Measurements from ENCODE around the gene ITPK1.

The ITPK1 gene

DNA sequence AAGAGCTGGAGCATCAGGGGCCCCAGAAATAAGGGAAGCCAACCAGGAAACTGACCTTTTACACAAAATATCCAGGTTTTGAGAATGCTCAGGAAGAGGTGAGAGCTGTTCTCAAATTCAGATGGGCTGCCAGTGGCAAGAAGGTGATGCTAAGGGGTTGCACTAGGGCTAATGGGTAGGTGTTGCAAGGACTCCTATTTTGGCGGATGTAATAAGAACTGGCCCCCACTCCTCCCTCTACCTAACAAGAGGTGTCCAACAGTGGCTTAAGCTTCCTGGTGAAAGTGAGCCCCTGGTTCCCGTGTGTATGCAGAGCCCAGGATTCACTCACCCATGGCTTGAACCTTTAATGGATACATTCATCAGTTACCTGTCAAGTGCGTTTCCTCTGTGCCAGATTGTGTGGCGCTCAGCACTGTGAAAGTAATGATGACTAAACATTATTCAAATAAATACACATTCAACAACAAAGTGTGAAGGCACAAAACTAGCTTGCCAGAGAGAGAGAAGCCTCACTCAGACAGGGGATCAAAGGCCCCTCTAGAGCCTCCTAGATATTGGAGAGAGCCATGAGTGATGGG lies 193.5 kb downstream of the ITPK1 start:
- H2AFZ ChIP-seq (ENCODE audit: low read depth, low read length): no peak overlapping the region
- TF ChIP-seq, protein P1, sequence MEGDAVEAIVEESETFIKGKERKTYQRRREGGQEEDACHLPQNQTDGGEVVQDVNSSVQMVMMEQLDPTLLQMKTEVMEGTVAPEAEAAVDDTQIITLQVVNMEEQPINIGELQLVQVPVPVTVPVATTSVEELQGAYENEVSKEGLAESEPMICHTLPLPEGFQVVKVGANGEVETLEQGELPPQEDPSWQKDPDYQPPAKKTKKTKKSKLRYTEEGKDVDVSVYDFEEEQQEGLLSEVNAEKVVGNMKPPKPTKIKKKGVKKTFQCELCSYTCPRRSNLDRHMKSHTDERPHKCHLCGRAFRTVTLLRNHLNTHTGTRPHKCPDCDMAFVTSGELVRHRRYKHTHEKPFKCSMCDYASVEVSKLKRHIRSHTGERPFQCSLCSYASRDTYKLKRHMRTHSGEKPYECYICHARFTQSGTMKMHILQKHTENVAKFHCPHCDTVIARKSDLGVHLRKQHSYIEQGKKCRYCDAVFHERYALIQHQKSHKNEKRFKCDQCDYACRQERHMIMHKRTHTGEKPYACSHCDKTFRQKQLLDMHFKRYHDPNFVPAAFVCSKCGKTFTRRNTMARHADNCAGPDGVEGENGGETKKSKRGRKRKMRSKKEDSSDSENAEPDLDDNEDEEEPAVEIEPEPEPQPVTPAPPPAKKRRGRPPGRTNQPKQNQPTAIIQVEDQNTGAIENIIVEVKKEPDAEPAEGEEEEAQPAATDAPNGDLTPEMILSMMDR (IDR thresholded peaks at IDR 0.05; ENCODE audit: low read depth, low read length): no peak
- TF ChIP-seq EZH2phosphoT487 (IDR thresholded peaks at IDR 0.05; ENCODE audit: low read depth): no peak
- no peaks in the 10 kb centered on the region for H3K9me3 ChIP-seq (ENCODE audit: insufficient read depth, low read length)
- no peak overlapping the region for H3K27ac ChIP-seq (ENCODE audit: low read length)
- no peak overlapping the region for H3K4me3 ChIP-seq (ENCODE audit: low read length)
- H3K27me3 ChIP-seq (ENCODE audit: low read depth, low read length): peaks cover 5% of the 10 kb centered on the region; the same call in 1 of the 2 replicates
- H3K4me1 ChIP-seq (ENCODE audit: low read length): peaks cover 8% of the 10 kb centered on the region
- no peak overlapping the region for H3K4me2 ChIP-seq (ENCODE audit: low read length)
- H3K79me2 ChIP-seq (ENCODE audit: low read length): no peaks in the 10 kb centered on the region
- H3K36me3 ChIP-seq (replicated peaks; ENCODE audit: low read depth, low read length): no peaks in the 10 kb centered on the region
- H3K9ac ChIP-seq (ENCODE audit: low read length): no peak overlapping the region
- no peaks in the 10 kb centered on the region for H4K20me1 ChIP-seq (ENCODE audit: insufficient read depth, low read length)

DNA sequence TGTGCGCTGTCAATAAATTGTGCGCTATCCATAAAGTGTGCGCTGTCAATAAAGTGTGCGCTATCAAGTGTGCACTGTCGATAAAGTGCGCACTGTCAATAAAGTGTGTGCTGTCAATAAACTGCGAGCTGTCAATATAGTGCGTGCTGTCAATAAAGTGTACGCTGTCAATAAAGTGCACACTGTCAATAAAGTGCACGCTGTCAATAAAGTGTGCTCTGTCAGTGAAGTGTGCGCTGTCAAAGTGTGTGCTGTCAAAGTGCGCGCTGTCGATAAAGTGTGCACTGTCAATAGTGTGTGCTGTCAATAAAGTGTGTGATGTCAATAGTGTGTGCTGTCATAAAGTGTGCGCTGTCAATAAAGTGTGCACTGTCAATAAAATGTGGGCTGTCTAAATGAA lies 195.7 kb downstream of the ITPK1 start:
- Histone ChIP-seq H3K4me1 (ENCODE audit: low read length) (peaks cover 8% of the 10 kb centered on the region), H3K27ac (ENCODE audit: low read length) (no peak overlapping the region), H3K36me3 (replicated peaks; ENCODE audit: low read depth, low read length) (no peaks in the 10 kb centered on the region), H3K9me3 (ENCODE audit: insufficient read depth, low read length) (no peaks in the 10 kb centered on the region), H3K27me3 (ENCODE audit: low read depth, low read length) (no peaks in the 10 kb centered on the region), H4K20me1 (ENCODE audit: insufficient read depth, low read length) (no peaks in the 10 kb centered on the region), H3K9ac (ENCODE audit: low read length) (no peak overlapping the region), H3K4me2 (ENCODE audit: low read length) (no peak overlapping the region), H2AFZ (ENCODE audit: low read depth, low read length) (no peak overlapping the region), H3K79me2 (ENCODE audit: low read length) (no peaks in the 10 kb centered on the region), H3K4me3 (ENCODE audit: low read length) (no peak overlapping the region)
- no peak for TF ChIP-seq EZH2phosphoT487 (IDR thresholded peaks at IDR 0.05; ENCODE audit: low read depth)
- TF ChIP-seq, protein P1 (IDR thresholded peaks at IDR 0.05; ENCODE audit: low read depth, low read length): no peak

DNA sequence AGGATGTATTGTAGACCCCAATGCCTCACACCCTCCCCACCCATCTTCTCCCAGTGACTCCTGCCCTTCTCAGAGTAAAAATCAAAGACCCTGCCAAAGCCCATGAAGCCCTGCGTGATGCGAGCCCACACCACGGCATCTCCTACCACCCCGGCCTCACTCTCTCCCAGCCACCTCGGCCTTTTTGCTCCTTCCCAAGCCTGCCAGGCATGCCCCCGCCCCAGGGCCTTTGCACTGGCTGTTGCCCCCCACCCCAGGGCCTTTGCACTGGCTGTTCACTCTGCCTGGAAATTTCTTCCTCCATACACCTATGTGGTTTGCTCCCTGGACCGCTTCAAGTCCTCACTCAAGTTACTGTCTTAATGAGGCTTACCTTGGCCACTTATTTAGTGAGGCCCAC lies 197.8 kb downstream of the ITPK1 start:
- no peak for TF ChIP-seq EZH2phosphoT487 (IDR thresholded peaks at IDR 0.05; ENCODE audit: low read depth)
- TF ChIP-seq, protein P1 (IDR thresholded peaks at IDR 0.05; ENCODE audit: low read depth, low read length): no peak
- no peak overlapping the region for H2AFZ ChIP-seq (ENCODE audit: low read depth, low read length)
- no peaks in the 10 kb centered on the region for H3K27me3 ChIP-seq (ENCODE audit: low read depth, low read length)
- no peaks in the 10 kb centered on the region for H3K4me1 ChIP-seq (ENCODE audit: low read length)
- no peak overlapping the region for H3K9ac ChIP-seq (ENCODE audit: low read length)
- no peak overlapping the region for H3K4me3 ChIP-seq (ENCODE audit: low read length)
- H3K27ac ChIP-seq (ENCODE audit: low read length): no peak overlapping the region
- H3K79me2 ChIP-seq (ENCODE audit: low read length): no peaks in the 10 kb centered on the region
- no peaks in the 10 kb centered on the region for H3K9me3 ChIP-seq (ENCODE audit: insufficient read depth, low read length)
- H3K36me3 ChIP-seq (replicated peaks; ENCODE audit: low read depth, low read length): no peaks in the 10 kb centered on the region
- H4K20me1 ChIP-seq (ENCODE audit: insufficient read depth, low read length): no peaks in the 10 kb centered on the region
- no peak overlapping the region for H3K4me2 ChIP-seq (ENCODE audit: low read length)

DNA sequence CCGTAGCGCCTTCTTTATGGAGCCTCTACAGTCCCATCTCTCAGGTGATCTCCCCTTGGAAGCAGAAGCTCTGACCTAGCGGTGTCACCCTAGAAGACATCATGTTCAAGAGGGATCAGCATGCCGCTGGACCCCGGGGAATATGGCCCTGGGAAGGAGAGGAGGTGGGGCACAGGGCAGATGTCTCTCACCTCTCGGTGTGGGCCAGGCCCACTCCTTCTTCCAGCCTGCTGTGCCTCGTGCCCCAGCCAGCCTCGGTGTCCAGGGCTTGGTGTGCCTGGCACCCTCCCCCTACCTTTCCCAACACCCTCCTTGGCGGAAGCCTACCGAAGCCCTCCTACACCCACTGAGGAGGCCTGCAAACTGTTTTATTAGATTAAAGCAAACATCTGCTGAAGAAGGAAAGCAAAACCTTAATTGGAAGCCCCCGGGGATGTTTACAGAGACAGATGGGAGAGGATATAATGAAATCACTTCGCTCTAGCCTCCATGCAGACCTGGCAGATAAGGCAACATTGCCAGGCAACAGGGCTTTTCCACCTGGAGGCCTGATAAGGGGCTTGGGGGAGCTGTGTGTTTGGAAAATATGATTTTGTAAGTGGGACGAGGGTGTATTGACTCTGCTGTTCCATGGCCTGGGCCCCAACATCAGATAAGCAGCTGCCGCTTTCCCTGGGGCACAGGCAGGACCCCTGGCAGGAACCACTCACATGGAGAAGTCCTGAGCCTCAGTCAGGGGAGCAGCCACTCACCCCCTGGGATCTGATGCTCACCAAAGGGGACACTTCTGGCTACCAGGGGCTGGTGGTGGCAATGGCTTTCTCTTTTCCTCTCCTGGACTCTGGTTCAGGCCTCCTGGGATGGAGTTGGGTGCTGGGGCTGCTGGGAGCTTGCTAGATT lies 198.4 kb downstream of the ITPK1 start:
- no peaks in the 10 kb centered on the region for H3K36me3 ChIP-seq (replicated peaks; ENCODE audit: low read depth, low read length)
- no peak overlapping the region for H3K27ac ChIP-seq (ENCODE audit: low read length)
- no peak for TF ChIP-seq EZH2phosphoT487 (IDR thresholded peaks at IDR 0.05; ENCODE audit: low read depth)
- TF ChIP-seq, protein P1 (IDR thresholded peaks at IDR 0.05; ENCODE audit: low read depth, low read length): no peak
- no peak overlapping the region for H3K4me3 ChIP-seq (ENCODE audit: low read length)
- no peaks in the 10 kb centered on the region for H3K79me2 ChIP-seq (ENCODE audit: low read length)
- H2AFZ ChIP-seq (ENCODE audit: low read depth, low read length): no peak overlapping the region
- no peaks in the 10 kb centered on the region for H3K27me3 ChIP-seq (ENCODE audit: low read depth, low read length)
- no peaks in the 10 kb centered on the region for H3K9me3 ChIP-seq (ENCODE audit: insufficient read depth, low read length)
- H3K9ac ChIP-seq (ENCODE audit: low read length): no peak overlapping the region
- no peaks in the 10 kb centered on the region for H4K20me1 ChIP-seq (ENCODE audit: insufficient read depth, low read length)
- no peak overlapping the region for H3K4me2 ChIP-seq (ENCODE audit: low read length)
- H3K4me1 ChIP-seq (ENCODE audit: low read length): no peaks in the 10 kb centered on the region
